NCI-H82 (cell line): ENCODE measurements around the gene ANO7.

Experiments
- DNase-seq: peaks from one replicate; lab custom pipeline; 2025; lab: John Stamatoyannopoulos, UW

Gene ANO7

DNA sequence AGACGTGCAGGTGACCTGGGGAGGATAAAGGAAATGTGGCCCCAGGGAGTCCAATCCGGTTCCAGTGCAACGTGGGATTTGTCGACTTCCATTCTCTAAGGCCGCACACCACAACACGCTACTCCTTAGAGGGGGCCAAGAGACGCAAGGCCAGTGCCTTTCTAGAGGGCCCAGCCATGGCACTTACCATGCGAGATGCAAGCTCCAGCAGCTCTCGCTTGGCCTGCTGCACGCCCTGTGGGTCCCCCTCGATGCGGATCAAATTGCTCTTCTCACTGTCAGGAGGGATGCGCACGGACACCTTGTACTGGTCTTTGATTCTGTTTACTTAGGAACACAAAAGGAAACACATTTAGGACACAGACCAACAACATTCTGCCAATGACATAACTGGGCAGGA lies 61.2 kb downstream of the ANO7 start:
- DNase-seq = no peak

DNA sequence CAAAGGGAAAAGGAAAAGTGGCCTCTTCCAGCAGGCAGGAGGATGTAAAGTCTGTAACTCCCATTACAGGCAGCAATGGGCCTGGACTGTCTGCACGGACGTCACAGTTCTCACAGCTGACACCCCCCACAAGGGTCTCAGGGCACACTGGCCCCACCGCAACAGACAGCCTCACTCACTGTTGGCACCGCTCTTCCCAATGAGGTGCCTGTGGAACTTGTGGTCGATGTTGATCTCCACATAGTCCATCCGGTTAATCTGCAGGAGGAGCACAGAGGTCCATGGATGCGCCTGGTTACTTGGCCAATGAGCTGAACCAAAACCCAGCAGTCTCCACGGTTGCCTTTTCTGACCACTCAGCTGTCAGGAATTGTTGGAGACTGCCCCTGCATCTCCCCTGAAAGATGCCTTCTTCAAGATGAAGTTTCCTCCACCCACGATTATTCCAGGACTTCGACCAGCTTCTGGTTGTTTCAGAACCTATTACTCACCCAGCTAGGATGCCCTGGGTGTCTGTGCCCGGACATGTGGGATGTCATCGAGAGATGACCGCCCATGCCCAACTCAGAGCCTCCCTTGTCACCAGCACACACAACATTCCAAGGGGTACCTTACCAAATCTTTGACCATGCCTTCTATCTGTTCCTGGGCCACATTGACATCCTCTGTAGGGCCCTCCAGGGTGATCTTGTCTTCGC lies 64.5 kb downstream of the ANO7 start:
- no peak for DNase-seq

DNA sequence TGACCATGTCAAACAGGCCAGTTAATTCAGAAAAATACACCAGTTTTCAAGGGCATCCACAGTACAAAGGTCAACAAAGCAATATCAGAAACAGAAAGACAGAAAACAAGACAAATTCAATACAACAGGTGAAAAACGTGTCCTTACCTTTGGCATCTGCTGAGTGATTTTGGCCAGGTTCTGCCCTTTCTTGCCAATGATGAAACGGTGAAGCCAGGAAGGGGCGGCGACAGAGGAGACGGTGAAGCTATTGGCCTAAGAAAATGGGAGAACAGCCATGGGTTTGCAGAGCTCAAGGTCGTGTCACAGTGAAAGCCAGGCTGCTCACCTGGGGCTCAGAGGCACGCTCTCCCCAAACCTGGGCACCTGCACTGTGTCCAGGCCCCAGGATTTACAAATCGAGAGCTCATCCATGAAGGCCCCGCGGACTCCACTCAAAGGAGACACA lies 66.5 kb downstream of the ANO7 start:
- no peak for DNase-seq

DNA sequence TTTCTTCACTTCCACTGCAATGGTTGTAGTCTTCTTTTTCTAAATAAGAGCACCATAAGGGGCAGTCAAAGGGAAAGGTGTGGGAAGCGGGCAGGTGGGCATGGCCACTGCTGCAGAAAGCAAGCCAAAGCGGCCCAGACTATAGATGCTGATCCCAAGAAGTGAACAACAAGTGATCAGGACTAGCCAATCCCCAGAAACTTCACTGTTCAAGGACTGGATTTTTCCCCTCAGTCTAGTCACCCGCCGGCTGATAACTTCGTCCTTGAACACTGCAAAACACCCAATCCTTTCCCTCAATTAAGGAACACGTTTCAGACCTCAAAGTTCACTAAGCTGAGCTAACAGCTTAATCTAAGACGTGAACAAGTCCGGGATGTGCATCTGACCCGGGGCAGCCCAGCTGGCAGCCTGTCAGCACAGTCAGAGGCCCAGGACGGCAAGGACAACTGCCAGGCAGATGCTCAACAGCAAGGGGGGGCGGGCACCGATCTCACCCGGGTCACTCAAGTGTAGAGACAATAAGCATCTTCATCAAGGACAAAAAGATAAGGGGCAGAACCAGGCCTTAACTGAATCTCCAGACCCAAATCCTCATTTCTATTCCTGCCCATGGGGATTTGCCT lies 67.2 kb downstream of the ANO7 start:
- no peak for DNase-seq

DNA sequence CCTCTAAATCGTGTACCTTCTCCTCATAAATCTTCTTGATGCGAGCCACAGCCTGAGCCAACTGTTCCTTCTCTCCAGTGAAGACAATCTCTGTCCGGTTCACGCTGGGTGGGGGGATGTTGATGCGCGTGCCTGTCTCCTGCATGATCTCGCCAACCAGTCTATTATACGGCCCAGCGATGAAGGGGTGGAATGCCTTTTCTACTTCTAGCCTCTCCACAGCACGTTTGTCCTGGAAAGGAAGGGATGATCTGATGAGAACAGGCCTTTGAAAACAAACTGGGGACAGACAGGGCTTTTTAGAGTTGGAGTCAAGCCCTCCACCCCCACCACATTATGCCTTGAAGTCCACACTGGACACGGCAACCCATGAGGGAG lies 67.7 kb downstream of the ANO7 start:
- DNase-seq = no peak

DNA sequence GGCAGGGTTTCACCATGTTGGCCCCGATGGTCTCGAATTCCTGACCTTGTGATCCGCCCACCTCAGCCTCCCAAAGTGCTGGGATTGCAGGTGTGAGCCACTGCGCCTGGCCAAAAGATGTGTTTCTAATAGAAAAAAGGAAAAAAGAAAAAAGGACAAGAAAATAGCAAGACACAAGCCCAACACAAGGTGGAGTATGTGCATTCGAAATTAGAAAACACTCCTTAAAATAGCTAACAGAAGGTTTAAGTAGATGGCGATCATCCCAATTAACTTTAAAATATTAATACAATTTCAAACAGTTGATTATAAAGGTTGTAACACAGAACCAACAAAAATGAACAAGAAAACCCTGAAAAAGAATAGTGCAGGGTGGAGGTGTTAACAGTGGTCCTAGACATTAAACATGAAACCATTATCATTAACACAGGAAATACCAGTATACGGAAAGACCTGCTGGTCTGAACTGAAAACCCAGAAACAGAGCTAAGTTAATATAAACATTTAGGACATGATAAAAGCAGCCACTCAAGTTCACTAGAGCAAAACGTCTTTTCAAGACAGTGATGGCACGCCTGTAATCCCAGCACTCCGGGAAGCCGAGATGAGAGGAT lies 69.0 kb downstream of the ANO7 start:
- no peak for DNase-seq

DNA sequence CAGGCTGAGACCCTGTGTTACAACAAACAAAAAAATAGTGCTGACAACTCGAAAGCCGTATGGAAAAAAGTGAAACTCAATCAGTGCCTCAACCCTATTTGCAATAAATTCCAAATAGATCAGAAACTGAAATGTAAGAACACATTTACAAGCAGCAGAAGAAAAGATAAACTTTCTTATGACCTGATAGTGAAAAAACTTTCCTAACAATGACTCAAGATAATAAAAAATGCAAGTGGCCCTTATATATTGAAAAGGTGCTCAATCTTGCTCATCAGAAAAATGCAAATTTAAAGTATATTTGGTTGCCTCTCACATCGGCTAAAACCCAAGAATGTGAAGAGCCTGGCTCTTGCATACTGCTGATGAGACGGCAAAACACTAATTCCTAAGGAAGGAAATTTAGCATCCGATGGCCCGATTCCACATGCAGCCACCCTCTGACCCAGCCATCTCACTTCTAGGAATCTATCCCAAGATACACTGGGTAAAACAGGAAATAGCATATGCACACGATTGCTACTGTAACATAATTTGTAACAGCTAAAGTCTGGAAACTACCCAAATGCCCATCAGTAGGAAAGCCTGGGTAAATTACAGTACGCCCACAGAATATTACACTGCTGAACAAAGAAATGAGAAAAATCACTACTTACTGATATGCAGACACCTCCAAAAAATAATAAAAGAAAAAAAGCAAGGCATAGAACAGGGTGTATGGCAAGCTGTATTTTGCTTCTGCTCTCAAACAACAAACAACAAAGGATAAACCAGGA lies 70.2 kb downstream of the ANO7 start:
- DNase-seq = no peak

DNA sequence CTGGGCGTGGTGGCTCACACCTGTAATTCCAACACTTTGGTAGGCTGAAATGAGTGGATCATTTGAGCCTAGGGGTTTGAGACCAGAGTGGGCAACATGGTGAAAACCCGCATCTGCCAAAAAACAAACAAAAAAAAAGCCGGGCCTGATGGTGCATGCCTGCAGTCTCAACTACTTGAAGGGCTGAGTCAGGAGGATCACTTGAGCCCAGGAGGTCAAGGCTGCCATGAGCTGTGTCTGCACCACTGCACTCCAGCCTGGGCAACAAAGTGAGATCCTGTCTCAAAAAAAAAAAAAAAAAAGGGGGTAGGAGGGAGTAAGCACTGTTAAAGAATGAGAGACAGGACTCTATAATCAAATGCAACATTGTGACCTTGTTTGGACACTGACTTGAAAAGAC lies 72.4 kb downstream of the ANO7 start:
- no peak for DNase-seq

DNA sequence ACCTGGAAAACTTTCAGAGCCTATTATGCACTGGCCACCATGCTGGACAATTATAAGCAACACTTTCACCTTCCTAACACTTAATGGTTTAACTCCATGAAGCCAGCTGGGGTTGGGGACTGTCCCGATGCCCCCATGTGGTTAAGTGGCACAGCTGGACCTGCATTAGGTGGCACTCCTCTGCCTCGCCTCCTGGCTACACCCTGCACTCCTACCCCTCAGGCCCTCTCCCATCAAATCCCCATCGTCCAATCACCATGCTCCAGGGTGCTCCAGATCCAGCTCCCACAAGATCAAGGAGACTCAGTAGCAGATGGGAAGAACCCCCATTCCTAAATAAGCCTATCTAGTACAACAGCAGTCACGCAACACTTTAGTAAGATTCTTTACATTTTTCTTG lies 73.2 kb downstream of the ANO7 start:
- DNase-seq = no peak

DNA sequence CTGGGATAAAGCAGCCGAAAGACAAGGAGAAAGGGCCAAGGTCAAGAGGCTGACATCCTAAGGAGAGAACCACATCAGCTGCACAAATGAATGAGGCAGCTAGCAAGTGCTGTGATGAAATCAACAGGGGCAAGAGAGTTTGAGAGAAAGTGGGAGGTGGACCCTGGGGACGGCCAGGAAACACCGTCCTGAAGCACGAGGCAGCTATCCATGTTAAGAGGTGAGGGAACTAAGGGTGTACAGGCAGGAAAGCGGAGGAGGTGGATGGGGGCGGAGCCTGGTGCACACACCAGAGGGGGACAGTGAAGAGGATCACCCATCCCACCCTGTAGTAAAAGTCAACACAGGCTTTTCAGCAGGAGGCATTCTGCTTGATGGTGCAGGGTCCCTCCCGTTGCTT lies 74.6 kb downstream of the ANO7 start:
- no peak for DNase-seq

DNA sequence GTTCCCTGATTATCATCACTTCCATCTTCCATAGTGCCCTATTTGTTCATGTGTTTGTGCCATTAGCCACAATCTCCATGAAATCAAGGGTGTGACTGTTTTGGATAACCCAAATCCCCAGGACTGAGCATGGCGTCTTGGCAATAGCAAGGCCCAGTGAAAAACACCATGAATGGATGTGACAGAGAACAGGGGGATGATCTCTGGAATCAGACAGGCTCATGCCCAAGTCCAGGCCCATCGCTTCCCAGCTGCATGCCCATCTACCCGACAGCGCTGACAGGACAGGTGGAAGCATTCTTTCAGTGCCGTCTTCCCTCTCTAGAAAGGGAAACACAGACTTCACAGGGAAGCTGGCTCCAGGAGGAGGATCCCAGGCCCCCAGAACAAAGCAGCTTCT lies 77.0 kb downstream of the ANO7 start:
- no peak for DNase-seq

DNA sequence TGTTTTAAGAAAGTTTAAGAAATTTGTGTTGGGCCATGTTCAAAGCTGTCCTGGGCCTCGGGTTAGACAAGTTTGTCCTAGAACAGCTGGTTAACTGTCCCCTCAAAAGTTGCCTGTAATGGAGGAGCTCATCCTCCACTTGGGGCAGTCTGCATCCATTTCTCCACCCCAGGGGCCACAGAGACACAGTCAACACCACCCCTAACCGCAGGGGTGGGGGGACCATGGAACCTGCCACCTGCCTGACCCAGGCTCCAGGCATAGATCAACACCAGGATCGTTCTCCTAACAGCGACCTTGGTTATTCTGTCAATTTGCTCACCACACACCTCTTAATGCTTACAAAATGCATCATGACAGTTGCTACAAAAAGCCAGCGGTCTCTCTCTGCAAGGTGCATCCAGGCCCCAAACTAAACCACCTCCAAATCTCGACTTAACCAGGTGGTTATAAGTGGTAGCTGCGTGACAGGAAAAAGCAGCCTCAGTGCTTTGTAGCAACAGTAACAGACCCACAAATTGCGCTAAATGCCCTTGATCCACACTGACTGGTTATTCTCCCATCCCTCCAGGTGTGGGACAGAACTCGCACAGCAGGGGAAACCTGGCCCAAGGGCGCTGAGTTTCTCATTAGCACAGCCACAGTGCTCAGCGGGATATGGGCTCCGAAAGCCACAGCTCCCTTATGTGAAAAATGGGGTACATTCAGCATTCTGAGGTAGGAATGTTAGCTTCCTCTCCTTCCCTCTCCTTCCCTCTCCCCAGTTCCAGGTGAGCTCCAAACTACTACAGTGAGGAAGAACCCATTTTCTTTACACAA lies 79.0 kb downstream of the ANO7 start:
- no peak for DNase-seq

DNA sequence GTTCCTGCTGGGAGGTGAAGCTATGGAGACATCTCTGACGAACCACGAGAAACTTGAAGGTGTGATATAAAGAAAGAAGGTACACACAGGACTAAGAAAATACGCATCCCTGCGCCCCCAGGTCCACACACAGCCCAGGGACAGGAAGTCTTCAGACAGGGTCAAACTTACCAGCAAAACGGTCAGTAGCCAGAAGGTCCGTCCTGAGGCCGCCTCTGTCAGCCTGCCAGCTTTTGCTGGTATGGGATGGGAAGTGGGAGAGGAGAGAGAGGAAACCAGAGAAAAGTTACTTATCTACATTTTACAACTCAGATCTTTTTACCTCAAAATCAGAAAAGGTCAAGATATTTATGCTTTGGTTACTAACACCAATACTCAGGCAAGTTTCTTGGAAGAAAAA lies 79.8 kb downstream of the ANO7 start:
- no peak for DNase-seq

DNA sequence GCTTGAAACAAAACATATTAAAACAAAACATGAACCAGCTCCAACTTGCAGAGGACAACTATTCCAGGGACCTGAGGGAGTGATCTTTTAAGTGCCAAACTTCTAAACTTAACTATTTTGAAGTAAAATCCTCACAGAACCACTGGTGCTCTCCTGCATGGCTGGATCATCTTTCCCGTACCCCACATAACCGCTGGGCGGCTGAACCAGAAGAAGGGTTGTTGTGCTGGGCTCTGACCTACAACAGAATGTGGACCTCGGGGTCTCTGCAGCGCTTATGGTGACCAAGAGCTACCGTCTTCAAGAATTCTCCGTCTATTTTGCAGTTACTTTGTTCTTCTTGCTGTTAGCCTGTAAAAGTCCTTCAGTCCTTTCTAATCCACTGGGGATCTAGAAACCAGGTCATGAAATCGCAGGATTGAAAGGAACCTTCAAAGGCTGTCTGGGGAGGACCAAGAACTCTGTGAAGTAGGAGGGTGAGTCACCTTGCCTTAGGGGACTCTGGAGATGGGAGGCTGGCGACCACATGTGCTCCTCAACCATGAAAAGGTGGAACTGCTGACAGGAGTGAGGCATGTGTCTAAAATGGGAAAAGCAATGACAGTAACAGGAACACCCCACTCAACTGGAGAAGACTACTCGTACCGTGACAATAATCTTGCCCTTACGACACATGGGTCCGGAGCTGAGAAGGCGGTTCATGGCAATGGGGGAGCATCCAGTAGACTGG lies 80.4 kb downstream of the ANO7 start:
- no peak for DNase-seq

DNA sequence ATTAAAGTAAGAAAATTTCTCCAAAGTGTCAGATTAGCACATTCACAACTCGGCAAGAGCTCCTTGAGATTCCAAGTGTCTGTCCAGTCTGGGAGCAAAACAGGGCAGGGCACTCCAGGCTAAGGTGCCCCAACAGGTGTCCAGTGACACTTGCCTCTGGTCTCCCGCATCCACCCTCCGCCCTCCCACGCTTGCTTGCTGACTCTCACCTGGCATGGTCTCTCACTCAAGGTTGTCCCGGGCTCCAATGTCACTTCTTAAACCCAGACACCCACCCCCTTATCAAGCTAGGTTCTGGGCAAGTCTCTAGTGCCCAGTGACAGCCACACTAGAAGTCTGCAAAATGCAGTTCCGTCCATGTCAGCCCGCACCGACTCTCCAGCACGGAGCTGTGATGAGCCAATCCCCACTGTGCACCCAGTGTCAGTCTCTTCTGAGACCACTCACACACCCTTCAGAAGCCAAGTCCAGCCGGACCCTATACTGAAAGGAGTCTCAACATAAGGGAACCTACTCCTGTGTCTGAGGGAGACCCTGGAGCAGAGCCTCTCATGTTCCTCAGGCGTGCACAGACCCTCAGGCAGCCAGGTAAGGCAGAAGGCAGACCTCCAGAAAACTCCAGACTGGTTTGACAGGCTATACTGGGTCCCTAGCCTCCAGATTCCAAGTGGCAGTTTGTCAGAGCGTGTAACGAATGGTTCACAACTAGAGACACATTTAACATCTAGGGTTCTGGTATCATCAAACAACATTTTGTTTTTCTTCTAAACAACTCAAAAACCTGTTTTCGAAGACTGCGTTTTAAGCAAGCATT lies 81.4 kb downstream of the ANO7 start:
- no peak for DNase-seq

DNA sequence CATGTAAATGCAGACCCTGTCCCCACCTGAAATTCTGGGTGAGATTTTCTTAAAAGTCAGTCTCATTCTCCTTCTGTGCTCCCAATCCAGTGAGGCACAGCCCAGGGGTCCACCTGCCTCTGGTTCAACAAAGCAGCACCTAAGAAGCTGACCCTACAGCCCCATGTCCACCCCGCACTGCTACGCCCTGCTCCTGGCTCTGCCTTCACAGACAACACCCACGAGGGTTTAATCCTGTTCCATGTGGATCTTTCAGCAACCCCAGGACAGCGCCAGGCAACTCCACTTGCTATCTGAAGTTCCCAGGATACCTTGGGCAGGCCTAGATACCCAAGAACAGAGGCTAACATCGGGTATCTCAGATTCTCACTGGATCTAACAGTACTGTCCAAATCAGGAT lies 82.1 kb downstream of the ANO7 start:
- no peak for DNase-seq

DNA sequence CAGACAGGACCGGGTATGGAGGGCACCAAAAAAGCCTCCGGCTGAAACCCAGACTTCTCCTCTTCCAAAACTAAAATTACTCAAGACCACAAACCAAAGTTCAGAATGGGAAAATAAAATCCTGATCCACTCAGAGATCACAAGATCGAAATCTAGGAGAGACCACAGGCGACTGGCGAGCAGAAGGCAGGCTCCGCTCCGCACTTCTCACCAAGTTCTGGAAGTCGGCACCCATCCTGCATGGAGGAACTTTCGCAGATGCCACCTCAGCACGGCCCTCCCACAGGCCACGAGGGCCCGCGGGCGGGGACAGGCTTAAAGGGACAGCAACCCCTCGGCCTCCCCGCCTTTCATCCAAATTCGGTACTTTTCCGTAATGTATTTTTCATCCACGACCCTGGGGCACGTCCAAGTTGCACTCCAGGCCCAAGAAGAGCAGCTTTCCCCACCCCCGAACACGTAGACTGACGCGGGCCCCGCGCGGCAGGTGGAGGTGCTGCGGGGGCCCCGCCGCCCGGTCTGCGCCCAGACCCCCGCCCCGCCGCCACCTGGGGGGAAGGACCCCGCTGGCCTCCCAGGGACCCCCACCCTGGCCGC lies 83.3 kb downstream of the ANO7 start:
- peak; percentile 48 for DNase-seq

DNA sequence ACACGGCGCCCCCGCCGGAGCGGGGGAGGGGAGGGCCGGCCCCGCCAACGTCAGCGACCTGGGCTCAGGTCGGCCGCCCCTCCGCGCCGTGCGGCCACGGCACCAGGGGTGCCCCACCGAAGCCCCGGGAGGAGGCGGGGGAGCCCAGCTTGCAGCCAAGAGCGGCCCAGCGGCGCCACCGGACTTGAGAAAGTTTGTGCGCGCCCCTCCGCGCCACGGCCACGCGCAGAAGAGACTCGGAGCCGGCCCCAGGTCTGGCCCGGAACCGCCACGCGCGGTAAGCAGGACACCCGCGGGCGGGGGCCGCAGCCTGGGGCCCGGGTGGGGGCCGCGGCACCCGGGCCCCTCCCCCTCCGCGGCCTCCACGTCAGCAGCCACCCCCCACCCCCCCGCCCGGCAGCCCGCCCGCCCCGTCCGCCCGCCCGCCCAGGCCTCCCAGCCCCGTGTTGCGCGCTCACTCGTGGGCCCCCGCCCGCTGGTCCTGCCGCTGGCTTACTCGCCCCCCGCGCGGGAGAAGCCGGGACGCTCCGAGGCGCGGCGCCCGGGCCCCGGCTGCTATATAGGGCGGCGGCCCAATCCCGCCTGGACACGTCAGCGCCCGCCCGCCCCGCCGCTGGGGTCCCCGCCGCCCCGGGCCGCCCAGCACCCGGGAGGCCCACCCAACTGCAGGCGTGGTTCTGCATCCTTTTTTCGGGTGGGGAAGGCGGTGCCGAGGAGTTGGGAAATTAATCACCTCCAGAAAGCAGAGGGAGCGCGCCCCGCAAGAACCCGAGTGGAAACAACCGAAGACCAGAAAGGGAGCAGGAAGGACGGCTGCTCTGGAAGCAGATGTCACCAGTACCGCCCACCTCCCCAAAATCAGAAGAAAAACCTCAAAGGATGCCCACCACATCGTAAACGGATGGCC lies 84.1 kb downstream of the ANO7 start:
- DNase-seq = peak; percentile 63
